ENCODE measurements around the gene OLA1. TPM values are rescaled to one million over a fixed set of nuclear protein-coding genes. Genes with fewer than 3 reads are reported as not detected.

Gene OLA1
- total RNA-seq, 5 donors from 2014 or later (not counting 1 experiment from before 2014, with no cell fraction given) = 32.1 to 46.1 (median 38.1) TPM

- Histone ChIP-seq H3K9me3 (no peaks in the 10 kb centered on the region), H3K27me3 (replicated peaks in 1 of 2; ENCODE audit: control insufficient read depth in 2 of 2, extremely low read depth in 1 of 2, insufficient read depth in 2 of 2, low read length in 1 of 2) (no peaks in the 10 kb centered on the region), H3K36me3 (ENCODE audit: control insufficient read depth in 2 of 2, extremely low read depth in 1 of 2, insufficient read depth in 1 of 2, low read length in 1 of 2) (no peaks in the 10 kb centered on the region), H3K4me1 (ENCODE audit: control insufficient read depth in 1 of 2, extremely low read depth in 1 of 2, insufficient read depth in 2 of 2, low read length in 2 of 2) (no peaks in the 10 kb centered on the region), H3K27ac (ENCODE audit: low read length) (no peak overlapping the region), H3K4me3 (ENCODE audit: control insufficient read depth in 1 of 2, extremely low read depth in 1 of 2, low read length in 1 of 2) (no peak overlapping the region)
- H3K27me3 Mint-ChIP-seq = no peaks in the 10 kb centered on the region
- no peaks in the 10 kb centered on the region for H3K9me3 Mint-ChIP-seq
- H3K36me3 Mint-ChIP-seq = peaks cover 51% of the 10 kb centered on the region
- peaks cover 0 to 2% (median 0%) of the 10 kb centered on the region in 3 donors for H3K4me1 Mint-ChIP-seq
- no CpG with 5 or more reads among the region's 4 CpGs for WGBS (ENCODE audit: insufficient coverage)
- no peak overlapping the region for H3K27ac Mint-ChIP-seq
- H3K4me3 Mint-ChIP-seq = no peak overlapping the region
- ChIA-PET POLR2A (no interaction called here), CTCF (no interaction called here)
- DNase-seq (peak in 1 of 35 experiments; percentile 6), ATAC-seq (replicated peaks in 1 of 4) (no peak)
Observed at GRCh38 chr2:174138161-174138560, 110.2 kb downstream of the OLA1 start.

GRCh38 chr2:174135981-174136380 is 112.4 kb downstream of the OLA1 start:
- no peaks in the 10 kb centered on the region for H3K27me3 Mint-ChIP-seq
- ChIA-PET POLR2A (no interaction called here), CTCF (no interaction called here)
- H3K36me3 Mint-ChIP-seq = peaks cover 50% of the 10 kb centered on the region
- H3K27ac Mint-ChIP-seq = no peak overlapping the region
- H3K27me3 ChIP-seq (replicated peaks in 1 of 2; ENCODE audit: control insufficient read depth in 2 of 2, extremely low read depth in 1 of 2, insufficient read depth in 2 of 2, low read length in 1 of 2) = no peaks in the 10 kb centered on the region
- peaks cover 0 to 2% (median 0%) of the 10 kb centered on the region in 3 donors for H3K4me1 Mint-ChIP-seq
- no peaks in the 10 kb centered on the region for H3K4me1 ChIP-seq (ENCODE audit: control insufficient read depth in 1 of 2, extremely low read depth in 1 of 2, insufficient read depth in 2 of 2, low read length in 2 of 2)
- H3K4me3 ChIP-seq (ENCODE audit: control insufficient read depth in 1 of 2, extremely low read depth in 1 of 2, low read length in 1 of 2) = no peak overlapping the region
- H3K9me3 ChIP-seq = no peaks in the 10 kb centered on the region
- no peak overlapping the region for H3K27ac ChIP-seq (ENCODE audit: low read length)
- no peaks in the 10 kb centered on the region for H3K36me3 ChIP-seq (ENCODE audit: control insufficient read depth in 2 of 2, extremely low read depth in 1 of 2, insufficient read depth in 1 of 2, low read length in 1 of 2)
- H3K9me3 Mint-ChIP-seq = no peaks in the 10 kb centered on the region
- no peak for DNase-seq
- WGBS (ENCODE audit: insufficient coverage) = no CpG with 5 or more reads among the region's 3 CpGs
- no peak overlapping the region for H3K4me3 Mint-ChIP-seq
- no peak for ATAC-seq (replicated peaks in 1 of 4)

GRCh38 chr2:174125090-174125489 is 123.2 kb downstream of the OLA1 start:
- ChIA-PET POLR2A (no interaction called here), CTCF (no interaction called here)
- Mint-ChIP-seq H3K4me3 (no peak overlapping the region), H3K27ac (no peak overlapping the region), H3K27me3 (no peaks in the 10 kb centered on the region), H3K9me3 (no peaks in the 10 kb centered on the region), H3K4me1 (peaks cover 0 to 4% (median 0%) of the 10 kb centered on the region in 3 donors), H3K36me3 (peaks cover 16% of the 10 kb centered on the region)
- no peaks in the 10 kb centered on the region for H3K36me3 ChIP-seq (ENCODE audit: control insufficient read depth in 2 of 2, extremely low read depth in 1 of 2, insufficient read depth in 1 of 2, low read length in 1 of 2)
- H3K27me3 ChIP-seq (replicated peaks in 1 of 2; ENCODE audit: control insufficient read depth in 2 of 2, extremely low read depth in 1 of 2, insufficient read depth in 2 of 2, low read length in 1 of 2) = no peaks in the 10 kb centered on the region
- no peak overlapping the region for H3K4me3 ChIP-seq (ENCODE audit: control insufficient read depth in 1 of 2, extremely low read depth in 1 of 2, low read length in 1 of 2)
- no peaks in the 10 kb centered on the region for H3K4me1 ChIP-seq (ENCODE audit: control insufficient read depth in 1 of 2, extremely low read depth in 1 of 2, insufficient read depth in 2 of 2, low read length in 2 of 2)
- 100% methylated on average over 1 of the region's 4 CpGs for WGBS (ENCODE audit: insufficient coverage)
- ATAC-seq (replicated peaks in 1 of 4) (no peak), DNase-seq (no peak)
- H3K27ac ChIP-seq (ENCODE audit: low read length) = no peak overlapping the region
- H3K9me3 ChIP-seq = no peaks in the 10 kb centered on the region

DNA sequence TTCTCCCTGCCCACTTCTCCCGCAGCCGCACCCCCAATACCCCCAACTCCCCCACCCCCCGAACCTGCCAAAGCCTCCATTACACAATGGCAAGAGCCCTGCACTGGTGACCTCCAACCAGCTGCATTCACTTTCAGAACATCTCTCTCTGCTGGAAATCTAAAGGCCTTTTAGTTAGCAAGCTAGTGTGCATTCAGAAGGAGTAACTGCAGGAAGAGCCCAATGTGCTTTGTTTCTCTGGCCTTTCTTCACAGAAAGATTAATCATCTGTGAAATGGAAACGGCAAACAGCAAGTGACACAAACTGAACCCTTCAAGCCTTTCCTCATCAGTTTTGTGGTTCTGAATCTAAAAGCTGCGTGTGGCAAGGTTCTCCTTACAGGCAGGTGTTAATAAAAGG is 124.2 kb downstream of the OLA1 start:
- H3K36me3 ChIP-seq (ENCODE audit: control insufficient read depth in 2 of 2, extremely low read depth in 1 of 2, insufficient read depth in 1 of 2, low read length in 1 of 2) = no peaks in the 10 kb centered on the region
- H3K27ac Mint-ChIP-seq = no peak overlapping the region
- peaks cover 0 to 4% (median 0%) of the 10 kb centered on the region in 3 donors for H3K4me1 Mint-ChIP-seq
- H3K4me3 Mint-ChIP-seq = no peak overlapping the region
- 60% methylated on average over 1 of the region's 5 CpGs for WGBS (ENCODE audit: insufficient coverage)
- no peaks in the 10 kb centered on the region for H3K4me1 ChIP-seq (ENCODE audit: control insufficient read depth in 1 of 2, extremely low read depth in 1 of 2, insufficient read depth in 2 of 2, low read length in 2 of 2)
- ChIA-PET POLR2A (no interaction called here), CTCF (no interaction called here)
- no peaks in the 10 kb centered on the region for H3K27me3 Mint-ChIP-seq
- H3K27me3 ChIP-seq (replicated peaks in 1 of 2; ENCODE audit: control insufficient read depth in 2 of 2, extremely low read depth in 1 of 2, insufficient read depth in 2 of 2, low read length in 1 of 2) = no peaks in the 10 kb centered on the region
- no peak overlapping the region for H3K27ac ChIP-seq (ENCODE audit: low read length)
- DNase-seq (no peak), ATAC-seq (replicated peaks in 1 of 4) (no peak)
- H3K36me3 Mint-ChIP-seq = peaks cover 14% of the 10 kb centered on the region
- no peak overlapping the region for H3K4me3 ChIP-seq (ENCODE audit: control insufficient read depth in 1 of 2, extremely low read depth in 1 of 2, low read length in 1 of 2)
- H3K9me3 Mint-ChIP-seq = no peaks in the 10 kb centered on the region
- no peaks in the 10 kb centered on the region for H3K9me3 ChIP-seq

GRCh38 chr2:174122185-174122584 is 126.1 kb downstream of the OLA1 start:
- CTCF ChIA-PET = no interaction called here
- H3K4me1 Mint-ChIP-seq = peaks cover 0 to 4% (median 0%) of the 10 kb centered on the region in 3 donors

DNA sequence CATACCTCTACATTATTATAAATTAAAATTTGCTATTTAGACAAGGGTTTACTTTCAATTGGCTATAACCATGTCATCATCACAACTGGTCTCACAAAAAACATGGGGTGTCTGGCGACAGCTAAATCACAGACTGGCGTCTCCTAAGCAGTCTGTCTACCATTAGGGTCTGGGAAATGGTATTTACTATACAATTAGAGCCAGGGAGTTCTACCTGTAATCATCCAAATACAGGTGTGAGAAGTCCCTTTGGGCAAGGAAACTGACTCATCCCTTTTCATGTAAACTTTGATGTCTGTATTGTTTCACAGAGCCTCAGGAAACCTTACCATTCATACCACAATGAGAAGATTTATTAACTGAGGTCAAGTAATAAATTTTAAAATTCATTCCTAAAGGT is 126.7 kb downstream of the OLA1 start:
- no peaks in the 10 kb centered on the region for H3K27me3 ChIP-seq (replicated peaks in 1 of 2; ENCODE audit: control insufficient read depth in 2 of 2, extremely low read depth in 1 of 2, insufficient read depth in 2 of 2, low read length in 1 of 2)
- no peak for ATAC-seq (replicated peaks in 1 of 4)
- CTCF ChIA-PET = no interaction called here
- Mint-ChIP-seq H3K36me3 (peaks cover 24% of the 10 kb centered on the region), H3K4me1 (peaks cover 0 to 4% (median 0%) of the 10 kb centered on the region in 3 donors), H3K27me3 (no peaks in the 10 kb centered on the region), H3K27ac (no peak overlapping the region), H3K4me3 (no peak overlapping the region), H3K9me3 (no peaks in the 10 kb centered on the region)
- POLR2A ChIA-PET = no interaction called here
- no CpG with 5 or more reads among the region's 2 CpGs for WGBS (ENCODE audit: insufficient coverage)
- DNase-seq = no peak
- H3K27ac ChIP-seq (ENCODE audit: low read length) = no peak overlapping the region
- no peaks in the 10 kb centered on the region for H3K36me3 ChIP-seq (ENCODE audit: control insufficient read depth in 2 of 2, extremely low read depth in 1 of 2, insufficient read depth in 1 of 2, low read length in 1 of 2)
- no peaks in the 10 kb centered on the region for H3K4me1 ChIP-seq (ENCODE audit: control insufficient read depth in 1 of 2, extremely low read depth in 1 of 2, insufficient read depth in 2 of 2, low read length in 2 of 2)
- H3K9me3 ChIP-seq = no peaks in the 10 kb centered on the region
- no peak overlapping the region for H3K4me3 ChIP-seq (ENCODE audit: control insufficient read depth in 1 of 2, extremely low read depth in 1 of 2, low read length in 1 of 2)

More at GRCh38 chr2:174122185-174122584, 126.1 kb downstream of the OLA1 start:
- no peak overlapping the region for H3K27ac Mint-ChIP-seq
- H3K4me3 Mint-ChIP-seq = no peak overlapping the region
- Histone ChIP-seq H3K4me1 (ENCODE audit: control insufficient read depth in 1 of 2, extremely low read depth in 1 of 2, insufficient read depth in 2 of 2, low read length in 2 of 2) (no peaks in the 10 kb centered on the region), H3K27ac (ENCODE audit: low read length) (no peak overlapping the region), H3K4me3 (ENCODE audit: control insufficient read depth in 1 of 2, extremely low read depth in 1 of 2, low read length in 1 of 2) (no peak overlapping the region), H3K9me3 (no peaks in the 10 kb centered on the region), H3K36me3 (ENCODE audit: control insufficient read depth in 2 of 2, extremely low read depth in 1 of 2, insufficient read depth in 1 of 2, low read length in 1 of 2) (no peaks in the 10 kb centered on the region), H3K27me3 (replicated peaks in 1 of 2; ENCODE audit: control insufficient read depth in 2 of 2, extremely low read depth in 1 of 2, insufficient read depth in 2 of 2, low read length in 1 of 2) (no peaks in the 10 kb centered on the region)
- DNase-seq = no peak
- H3K9me3 Mint-ChIP-seq = no peaks in the 10 kb centered on the region
- no peak for ATAC-seq (replicated peaks in 1 of 4)
- H3K27me3 Mint-ChIP-seq = no peaks in the 10 kb centered on the region
- H3K36me3 Mint-ChIP-seq = peaks cover 24% of the 10 kb centered on the region
- POLR2A ChIA-PET = no interaction called here

DNA sequence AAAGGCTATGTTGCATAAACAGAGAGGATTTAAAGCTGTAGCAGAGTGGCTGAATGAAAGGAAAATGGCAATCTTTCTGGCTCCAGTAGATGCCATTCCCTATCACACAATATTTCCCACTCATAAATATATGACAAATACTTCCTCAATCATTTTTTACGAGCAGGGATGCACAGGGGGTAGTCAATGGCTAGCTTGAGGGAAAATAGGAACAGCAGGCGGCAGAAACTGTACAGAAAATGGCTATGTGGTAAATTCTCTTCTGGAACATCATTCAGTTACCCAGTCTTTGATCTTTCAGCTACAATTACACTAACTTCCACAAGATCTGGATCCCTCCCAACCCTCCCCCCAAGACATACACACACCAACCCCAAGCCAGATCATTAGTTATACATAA is 127.2 kb downstream of the OLA1 start:
- H3K9me3 Mint-ChIP-seq = no peaks in the 10 kb centered on the region
- ATAC-seq (replicated peaks in 1 of 4) = no peak

More for the DNA sequence above, 127.2 kb downstream of the OLA1 start:
- Histone ChIP-seq H3K4me3 (ENCODE audit: control insufficient read depth in 1 of 2, extremely low read depth in 1 of 2, low read length in 1 of 2) (no peak overlapping the region), H3K36me3 (ENCODE audit: control insufficient read depth in 2 of 2, extremely low read depth in 1 of 2, insufficient read depth in 1 of 2, low read length in 1 of 2) (no peaks in the 10 kb centered on the region), H3K27ac (ENCODE audit: low read length) (no peak overlapping the region), H3K27me3 (replicated peaks in 1 of 2; ENCODE audit: control insufficient read depth in 2 of 2, extremely low read depth in 1 of 2, insufficient read depth in 2 of 2, low read length in 1 of 2) (no peaks in the 10 kb centered on the region), H3K9me3 (no peaks in the 10 kb centered on the region), H3K4me1 (ENCODE audit: control insufficient read depth in 1 of 2, extremely low read depth in 1 of 2, insufficient read depth in 2 of 2, low read length in 2 of 2) (no peaks in the 10 kb centered on the region)
- no peak overlapping the region for H3K4me3 Mint-ChIP-seq
- H3K4me1 Mint-ChIP-seq = peaks cover 0 to 4% (median 0%) of the 10 kb centered on the region in 3 donors
- H3K27me3 Mint-ChIP-seq = no peaks in the 10 kb centered on the region
- ChIA-PET CTCF (no interaction called here), POLR2A (no interaction called here)
- no peak for DNase-seq
- no peak overlapping the region for H3K27ac Mint-ChIP-seq
- no CpG with 5 or more reads among the region's 2 CpGs for WGBS (ENCODE audit: insufficient coverage)
- H3K36me3 Mint-ChIP-seq = peaks cover 27% of the 10 kb centered on the region
